ENCODE data around the gene MORF4L2. TPM values are rescaled to one million over a fixed set of nuclear protein-coding genes. Genes with fewer than 3 reads are reported as not detected.
A peak's percentile ranks its signal among the peaks of the same experiment; 100 is the strongest.
"Not testable (repeated sequence)": the region's sequence is repeated elsewhere in the genome, so short reads cannot be mapped to it uniquely, and the experiment has no call there.

MORF4L2 gene
- total RNA-seq, 1 donor from 2014 or later, result 229 TPM

DNA sequence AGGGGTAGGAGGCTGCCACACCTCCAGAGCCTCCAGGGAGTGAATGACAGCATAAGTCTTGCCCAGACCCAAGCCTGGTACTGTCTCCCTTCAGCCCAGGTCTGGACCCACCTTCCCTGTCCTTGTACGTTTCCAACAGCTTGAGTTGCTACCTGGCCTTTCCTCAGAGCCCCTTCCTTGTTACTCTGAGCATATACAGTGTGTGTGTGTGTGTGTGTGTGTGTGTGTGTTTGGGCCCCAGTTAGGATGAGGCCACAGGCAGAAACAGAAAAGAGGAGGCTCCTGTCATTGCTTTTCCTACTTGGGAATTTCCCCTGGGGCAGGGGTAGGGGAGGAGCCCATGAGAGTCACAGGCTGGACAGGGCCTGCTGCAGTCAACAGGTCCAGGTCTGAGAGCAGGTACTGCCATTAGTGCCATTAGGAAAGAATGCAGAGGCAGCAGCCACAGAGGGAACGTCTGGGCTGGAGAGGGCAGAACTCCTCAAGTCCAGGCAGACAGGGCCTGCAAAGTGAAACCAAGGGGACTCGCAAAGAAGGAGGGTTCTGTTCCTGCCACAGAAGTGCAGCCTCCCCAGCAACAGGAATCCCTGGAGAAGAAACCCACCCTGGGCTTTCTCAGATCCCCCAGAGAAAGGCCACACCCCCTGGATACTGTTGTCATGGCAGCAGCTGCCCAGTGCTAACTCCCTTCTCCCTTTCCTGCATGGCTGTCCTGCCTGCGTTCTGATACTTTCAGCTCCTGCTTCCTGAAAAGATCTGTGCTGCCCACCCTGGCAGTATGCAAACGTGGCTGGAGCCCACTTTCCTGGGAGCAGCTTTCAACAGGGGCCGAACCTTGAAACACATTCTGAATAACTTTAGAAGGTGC, 47.8 kb downstream of the MORF4L2 start:
- H3K36me3 Mint-ChIP-seq (ENCODE audit: low read depth); intact Hi-C loops (cut with micrococcal nuclease); H3K4me3 Mint-ChIP-seq; DNase-seq (ENCODE audit: low spot score); H3K27me3 Mint-ChIP-seq (ENCODE audit: insufficient read depth); H3K27ac Mint-ChIP-seq; H3K9me3 Mint-ChIP-seq; H3K4me1 Mint-ChIP-seq (ENCODE audit: low read depth): not testable (repeated sequence)

DNA sequence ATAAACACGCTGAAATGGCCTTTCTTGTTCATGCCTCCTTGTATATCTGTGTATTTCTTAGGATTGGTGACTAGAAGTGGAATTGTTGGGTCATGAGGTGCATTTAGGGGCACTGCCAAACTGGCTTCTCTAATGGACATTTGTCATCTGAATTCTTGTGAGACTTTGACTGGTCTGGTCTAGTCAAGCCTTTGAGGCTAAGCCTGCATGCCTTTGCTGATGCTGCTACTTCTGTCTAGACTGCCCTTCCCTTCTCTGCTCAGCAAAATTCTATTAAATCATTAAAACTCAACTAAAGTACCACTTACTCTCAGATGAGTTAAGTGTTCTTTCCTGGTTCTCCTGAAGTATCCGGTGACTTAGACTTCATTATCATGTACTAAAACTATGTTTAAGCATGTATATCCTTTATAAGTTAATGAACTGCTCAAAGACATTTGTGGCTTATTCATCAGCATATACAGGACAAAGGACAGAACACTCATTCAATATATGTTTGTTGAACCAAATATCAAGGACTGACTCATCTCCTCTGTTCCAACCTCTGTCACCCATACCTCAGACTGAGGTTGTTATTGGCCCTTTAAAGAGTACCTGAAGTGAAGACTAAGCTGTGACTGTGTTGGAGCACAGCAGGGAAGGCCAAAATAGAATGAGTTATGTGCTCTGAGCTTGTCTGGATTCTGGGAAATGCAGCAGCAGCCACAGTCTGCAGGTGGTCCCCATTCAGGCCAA, 48.7 kb downstream of the MORF4L2 start:
- Mint-ChIP-seq H3K36me3 (ENCODE audit: low read depth) (no peaks in the 10 kb centered on the region), H3K4me3 (no peak overlapping the region), H3K4me1 (ENCODE audit: low read depth) (no peaks in the 10 kb centered on the region), H3K27ac (no peak overlapping the region), H3K9me3 (no peaks in the 10 kb centered on the region), H3K27me3 (ENCODE audit: insufficient read depth) (peaks cover 4% of the 10 kb centered on the region)
- intact Hi-C loops (cut with micrococcal nuclease), result no loop called here
- DNase-seq (ENCODE audit: low spot score), result no peak

DNA sequence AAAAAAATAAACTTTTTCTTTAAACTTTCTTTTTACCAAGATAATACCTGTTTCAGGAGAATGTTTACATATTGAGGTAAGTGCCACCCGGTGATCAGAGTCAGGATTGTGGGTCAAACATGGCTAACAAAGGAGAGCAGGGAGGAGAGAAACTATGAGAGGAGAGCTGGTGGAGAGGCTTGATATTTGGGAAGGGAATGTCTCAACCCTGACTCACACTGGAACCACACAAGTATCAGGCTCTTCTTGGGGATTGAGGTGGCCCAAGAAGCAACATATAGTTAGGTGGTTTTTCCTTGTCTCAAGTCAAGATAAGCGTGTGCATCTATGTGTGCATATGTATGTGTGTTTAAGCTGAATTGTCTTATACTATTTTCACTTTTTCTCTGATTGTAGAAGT, 51.1 kb downstream of the MORF4L2 start:
- H3K36me3 Mint-ChIP-seq (ENCODE audit: low read depth), result peaks cover 1% of the 10 kb centered on the region
- intact Hi-C loops (cut with micrococcal nuclease), result no loop called here
- H3K27ac Mint-ChIP-seq, result no peak overlapping the region
- H3K4me1 Mint-ChIP-seq (ENCODE audit: low read depth), result no peaks in the 10 kb centered on the region
- H3K27me3 Mint-ChIP-seq (ENCODE audit: insufficient read depth), result peaks cover 2% of the 10 kb centered on the region
- H3K4me3 Mint-ChIP-seq, result no peak overlapping the region
- H3K9me3 Mint-ChIP-seq, result no peaks in the 10 kb centered on the region
- no peak for DNase-seq (ENCODE audit: low spot score)

DNA sequence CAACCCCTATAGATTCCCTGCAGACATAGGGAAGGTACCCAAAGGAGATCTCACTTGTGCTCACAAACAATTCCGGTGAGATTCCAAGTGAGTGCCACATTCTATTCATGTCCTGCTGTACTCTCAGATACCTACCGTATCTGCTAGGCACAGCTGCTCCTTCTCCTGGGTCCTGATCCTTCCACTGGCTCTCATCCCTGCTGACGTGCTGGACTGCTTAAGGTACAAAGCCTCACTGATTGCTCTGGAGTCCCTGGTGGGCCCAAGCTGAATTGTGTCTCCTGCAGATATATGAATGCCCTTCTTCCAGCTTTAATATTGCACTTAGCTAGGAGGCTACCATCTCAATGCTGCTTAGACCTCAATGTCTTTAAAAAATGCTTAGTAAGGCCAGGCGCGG, 55.4 kb downstream of the MORF4L2 start:
- no peak for DNase-seq (ENCODE audit: low spot score)
- Mint-ChIP-seq H3K36me3 (ENCODE audit: low read depth) (peaks cover 1% of the 10 kb centered on the region), H3K27me3 (ENCODE audit: insufficient read depth) (no peaks in the 10 kb centered on the region), H3K4me3 (no peak overlapping the region), H3K27ac (no peak overlapping the region), H3K9me3 (no peaks in the 10 kb centered on the region), H3K4me1 (ENCODE audit: low read depth) (peaks cover 16% of the 10 kb centered on the region)
- intact Hi-C loops (cut with micrococcal nuclease), result no loop called here

DNA sequence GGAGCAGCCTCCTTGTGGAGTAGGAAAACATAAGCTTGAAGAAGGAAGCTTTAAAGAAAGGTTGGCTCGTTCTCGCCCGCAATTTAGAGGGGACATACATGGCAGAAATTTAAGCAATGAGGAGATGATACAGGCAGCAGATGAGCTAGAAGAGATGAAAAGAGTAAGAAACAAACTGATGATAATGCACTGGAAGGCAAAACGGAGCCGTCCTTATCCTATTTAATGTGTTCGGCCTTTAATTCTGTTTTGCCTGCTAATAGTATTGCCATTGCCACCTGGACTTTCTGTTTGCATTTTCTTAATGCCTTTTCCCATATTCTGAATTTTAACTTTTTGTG, 56.4 kb downstream of the MORF4L2 start:
- intact Hi-C loops (cut with micrococcal nuclease), result no loop called here
- H3K9me3 Mint-ChIP-seq, result no peaks in the 10 kb centered on the region
- no peak for DNase-seq (ENCODE audit: low spot score)
- peaks cover 16% of the 10 kb centered on the region for H3K4me1 Mint-ChIP-seq (ENCODE audit: low read depth)
- peaks cover 1% of the 10 kb centered on the region for H3K36me3 Mint-ChIP-seq (ENCODE audit: low read depth)
- H3K27me3 Mint-ChIP-seq (ENCODE audit: insufficient read depth), result no peaks in the 10 kb centered on the region
- peak overlapping the region; percentile 85 for H3K4me3 Mint-ChIP-seq
- no peak overlapping the region for H3K27ac Mint-ChIP-seq

DNA sequence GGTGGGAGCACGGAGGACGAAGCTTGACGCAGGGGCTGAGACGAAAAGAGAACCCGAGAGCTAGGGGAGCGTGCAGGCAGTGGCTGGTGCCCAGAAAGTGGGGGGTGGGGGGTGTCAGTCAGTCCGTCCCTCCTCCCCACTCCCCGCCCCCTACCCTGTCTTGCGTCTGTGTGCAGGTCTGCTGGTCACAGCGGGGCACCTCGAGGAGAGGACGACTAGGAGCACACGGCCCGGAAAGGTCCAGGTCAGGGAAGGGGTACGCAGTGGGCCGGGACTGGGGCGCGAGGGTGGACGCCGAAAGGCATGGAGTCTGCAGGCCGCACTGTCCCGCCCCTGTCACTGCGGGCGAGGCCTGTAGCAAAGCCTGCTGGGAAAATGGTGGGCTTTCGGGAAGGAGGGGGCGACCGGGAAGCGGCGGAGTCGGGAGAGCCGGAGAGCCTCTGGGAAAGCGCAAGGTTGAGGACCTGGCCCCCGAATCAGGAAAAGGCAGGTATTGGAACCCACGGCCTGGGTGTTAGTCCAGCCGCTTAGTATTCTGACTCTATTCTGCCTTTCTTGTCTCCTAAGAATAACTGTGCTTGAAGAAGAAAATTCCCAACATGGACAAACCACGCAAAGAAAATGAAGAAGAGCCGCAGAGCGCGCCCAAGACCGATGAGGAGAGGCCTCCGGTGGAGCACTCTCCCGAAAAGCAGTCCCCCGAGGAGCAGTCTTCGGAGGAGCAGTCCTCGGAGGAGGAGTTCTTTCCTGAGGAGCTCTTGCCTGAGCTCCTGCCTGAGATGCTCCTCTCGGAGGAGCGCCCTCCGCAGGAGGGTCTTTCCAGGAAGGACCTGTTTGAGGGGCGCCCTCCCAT, 57.0 kb downstream of the MORF4L2 start:
- H3K4me1 Mint-ChIP-seq (ENCODE audit: low read depth), result peaks cover 16% of the 10 kb centered on the region

DNA sequence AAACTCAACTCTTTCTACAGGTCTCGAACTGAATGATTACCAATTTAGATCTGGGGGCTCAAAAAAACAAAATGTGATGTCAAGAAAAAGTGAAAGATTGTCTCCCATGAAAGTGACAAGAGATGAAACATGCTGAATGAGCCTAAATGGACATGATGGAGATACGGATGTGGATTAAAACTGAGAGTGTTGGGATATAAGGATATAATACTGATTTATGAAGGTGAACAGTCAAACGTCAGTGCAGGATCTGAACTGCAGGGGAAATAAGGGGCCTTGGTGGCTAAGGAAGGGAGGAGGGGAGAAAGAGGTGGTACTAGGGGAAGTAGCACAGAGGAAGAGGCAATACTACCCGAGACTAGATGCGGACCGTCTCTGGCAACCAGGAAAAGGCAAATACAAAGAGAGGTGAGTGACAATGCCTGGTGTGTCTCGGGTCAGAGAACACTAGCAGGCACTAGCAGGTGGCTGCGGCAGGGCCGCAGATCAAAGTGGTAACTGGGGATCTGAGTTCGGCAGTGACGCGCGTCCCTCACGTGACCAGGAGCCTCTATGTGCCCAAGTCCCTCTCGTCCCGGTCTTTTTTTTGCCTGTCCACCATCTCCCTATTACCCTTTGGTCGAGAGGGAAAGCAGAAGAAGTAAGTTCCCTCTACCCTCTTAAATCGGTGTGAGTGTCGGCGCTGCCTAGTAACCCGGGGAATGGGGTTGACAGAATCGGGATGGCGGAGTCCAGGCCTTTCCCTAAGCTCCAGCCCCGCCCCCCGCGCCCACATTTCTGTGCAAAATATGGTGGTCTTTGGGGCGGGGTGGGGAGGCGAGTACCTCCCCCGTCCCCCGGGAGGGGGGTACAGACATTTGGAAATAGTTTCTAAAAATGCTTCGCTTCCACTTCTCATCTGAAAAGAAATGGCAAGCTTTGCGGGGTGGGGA, 57.8 kb downstream of the MORF4L2 start, which contains the start of gene TCEAL1:
TCEAL1 (plus strand) TSS at position 590 of the 932 bp plus-strand sequence. CDS start 942 bp downstream, outside the sequence.
- Mint-ChIP-seq H3K36me3 (ENCODE audit: low read depth) (peaks cover 1% of the 10 kb centered on the region), H3K9me3 (no peaks in the 10 kb centered on the region), H3K27me3 (ENCODE audit: insufficient read depth) (no peaks in the 10 kb centered on the region), H3K4me1 (ENCODE audit: low read depth) (peaks cover 16% of the 10 kb centered on the region), H3K27ac (peak within 1 kb of the TSS; percentile 34), H3K4me3 (peak within 1 kb of the TSS; percentile 85)
- intact Hi-C loops (cut with micrococcal nuclease), result loop anchor here (5.0 kb wide), 1 partner anchor 54 kb away; no protein-coding TSS in a partner anchor
- no peak for DNase-seq (ENCODE audit: low spot score)

More for the DNA sequence above, 57.0 kb downstream of the MORF4L2 start:
- no peaks in the 10 kb centered on the region for H3K27me3 Mint-ChIP-seq (ENCODE audit: insufficient read depth)
- H3K36me3 Mint-ChIP-seq (ENCODE audit: low read depth), result peaks cover 1% of the 10 kb centered on the region
- H3K27ac Mint-ChIP-seq, result peak overlapping the region; percentile 34
- peak overlapping the region; percentile 85 for H3K4me3 Mint-ChIP-seq
- intact Hi-C loops (cut with micrococcal nuclease), result loop anchor here (5.0 kb wide), 1 partner anchor 53 kb away; no protein-coding TSS in a partner anchor
- no peak for DNase-seq (ENCODE audit: low spot score)
- no peaks in the 10 kb centered on the region for H3K9me3 Mint-ChIP-seq

DNA sequence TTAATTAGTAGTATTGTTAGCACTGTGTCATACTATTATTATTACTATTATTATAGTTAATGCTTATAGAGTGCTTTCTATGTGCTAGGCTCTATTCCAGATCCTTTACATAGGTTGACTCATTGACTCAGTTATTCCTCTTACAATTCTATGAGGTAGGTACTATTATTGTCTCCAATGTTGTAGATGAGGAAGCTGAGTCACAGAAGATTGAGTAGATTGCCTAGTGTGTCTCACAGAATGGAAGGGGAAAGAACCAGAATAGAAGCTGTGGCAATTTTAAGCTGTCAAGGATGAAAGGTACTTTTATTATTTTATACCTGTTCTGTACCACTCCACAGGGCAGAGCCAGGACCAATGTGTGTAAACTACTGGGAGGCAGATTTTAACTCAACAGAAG, 59.6 kb downstream of the MORF4L2 start:
- Mint-ChIP-seq H3K4me1 (ENCODE audit: low read depth) (peaks cover 16% of the 10 kb centered on the region), H3K27ac (no peak overlapping the region), H3K9me3 (no peaks in the 10 kb centered on the region), H3K27me3 (ENCODE audit: insufficient read depth) (no peaks in the 10 kb centered on the region), H3K36me3 (ENCODE audit: low read depth) (peaks cover 1% of the 10 kb centered on the region), H3K4me3 (no peak overlapping the region)
- no peak for DNase-seq (ENCODE audit: low spot score)
- intact Hi-C loops (cut with micrococcal nuclease), result loop anchor here (5.0 kb wide), 1 partner anchor 55 kb away; no protein-coding TSS in a partner anchor

Other genes starting within 250 kb of the MORF4L2 start
- gene RAB40A, start 167.2 kb downstream of the MORF4L2 start, total RNA-seq, result 0.08 and 0.15 TPM in 2 replicates
- 3.2 and 4.1 TPM in 2 replicates for gene TCEAL4, start 101.2 kb downstream of the MORF4L2 start, total RNA-seq
- 0.23 and 0.32 TPM in 2 replicates for gene TCEAL3, start 78.7 kb downstream of the MORF4L2 start, total RNA-seq
- gene TCEAL1, start 57.7 kb downstream of the MORF4L2 start, total RNA-seq, result 2.6 and 3.5 TPM in 2 replicates
- gene TMEM31, start 24.2 kb upstream of the MORF4L2 start, total RNA-seq, result not detected in 2 replicates
- gene PLP1, start 90.1 kb upstream of the MORF4L2 start, total RNA-seq, result not detected in 2 replicates
- 0.18 and 0.37 TPM in 2 replicates for gene RAB9B, start 145.6 kb upstream of the MORF4L2 start, total RNA-seq

All from activated T-helper 1 cell treated with anti-CD3 and anti-CD28 coated beads, Interleukin-12 subunit alpha, Interleukin-12 subunit beta, Interleukin-2, Interleukin-4 antibody, amounts not matched to agents 30 ng/mL and 10 ng/mL and 1 ng/mL, durations not matched to agents 14 hours and 24 hours and 36 hours (primary cell).